Vagina (tissue), 2 donors: Measurements from ENCODE around the gene TMEM186.

ENCODE experiments used
- CTCF ChIP-seq, 3 experiments: fragments of 450-650 bp in 2 of 3; fragments of 200-600 bp in 1 of 3; sonication (generic) in 1 of 3; IDR thresholded peaks; one replicate each; pipeline ENCODE4 v1.5.1; 2017 to 2019; ENCODE audit warnings: antibody characterized with exemption in 3 of 3, mild to moderate bottlenecking in 2 of 3, moderate library complexity in 2 of 3
- POLR2A ChIP-seq, 2 donors: fragments of 450-650 bp; IDR thresholded peaks; one replicate each; pipeline ENCODE4 v1.6.1; 2017; ENCODE audit warnings: antibody characterized with exemption in 2 of 2, mild to moderate bottlenecking in 2 of 2, moderate library complexity in 2 of 2
- POLR2AphosphoS5 ChIP-seq, 2 donors: sonication (generic); formaldehyde crosslinking; IDR thresholded peaks; one replicate each; pipeline ENCODE4 v1.9.0; 2017; ENCODE audit warnings: antibody characterized with exemption in 2 of 2, mild to moderate bottlenecking in 2 of 2, low read depth in 1 of 2; ENCODE audit not compliant: insufficient read depth in 1 of 2

DNA sequence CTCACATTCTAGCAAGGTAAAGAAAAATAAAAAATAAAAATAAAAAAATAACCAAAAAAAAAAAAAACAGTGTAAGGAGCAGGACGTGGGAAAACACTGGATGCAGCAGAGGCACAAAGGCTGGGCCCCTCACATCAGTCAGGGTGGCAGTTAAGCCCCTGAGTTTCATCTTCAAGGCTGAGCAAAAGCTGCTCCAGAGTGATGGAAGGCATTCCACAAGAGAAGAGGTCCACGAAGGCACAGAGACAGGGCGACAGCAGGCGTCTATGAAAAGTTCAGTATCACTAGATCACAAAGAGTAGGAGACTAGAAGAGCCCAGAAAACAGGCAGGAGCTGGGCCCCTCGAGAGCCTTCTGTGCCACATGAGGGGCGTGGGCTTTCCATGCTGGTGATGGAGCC, 12.0 kb downstream of the TMEM186 start:
- TF ChIP-seq CTCF (IDR thresholded peaks at IDR 0.05) (no peak), POLR2AphosphoS5 (IDR thresholded peaks at IDR 0.05; ENCODE audit: insufficient read depth in 1 of 2, low read depth in 1 of 2) (no peak), POLR2A (IDR thresholded peaks at IDR 0.05) (no peak)
